Muscle of leg (tissue), 9 donors: Measurements from ENCODE around the gene TIMELESS. TPM values are rescaled to one million over a fixed set of nuclear protein-coding genes. Genes with fewer than 3 reads are reported as not detected.

ENCODE experiments used
- polyA plus RNA-seq, 8 donors: library from polyadenylated mRNA; unstranded; fragments of 120-200 nt; gene quantifications; one replicate each; pipeline versions ENCODE4 v1.2.1 to v1.2.3, GENCODE V29; 2013; ENCODE audit warnings: inconsistent platforms in 1 of 8, low replicate concordance in 1 of 8; ENCODE audit not compliant: insufficient read length in 8 of 8, insufficient read depth in 1 of 8
- total RNA-seq: library from RNA; stranded (reverse); fragments of 120-200 nt; gene quantifications from one replicate; pipeline ENCODE4 v1.2.4, GENCODE V29; 2013

TIMELESS gene
- total and polyA plus RNA-seq, 9 donors: 5.2 to 22.8 (median 16.3) TPM

Other genes starting within 250 kb of the TIMELESS start
- gene RNF41, start 227.5 kb downstream of the TIMELESS start, total RNA-seq: 47.5 TPM
- 10 to 100 TPM; 35.5 to 49.3 (median 44.1) TPM for gene RNF41, start 227.5 kb downstream of the TIMELESS start, polyA plus RNA-seq
- 24.1 TPM for gene NABP2, start 225.1 kb downstream of the TIMELESS start, total RNA-seq
- 10 to 100 TPM; 16.1 to 23.6 (median 20.3) TPM for gene NABP2, start 225.1 kb downstream of the TIMELESS start, polyA plus RNA-seq
- 0.35 TPM for gene SLC39A5, start 219.4 kb downstream of the TIMELESS start, total RNA-seq
- gene SLC39A5, start 219.4 kb downstream of the TIMELESS start, polyA plus RNA-seq: 10 to 100 TPM in 1 of 8 donors, 1 to 10 TPM in 2, under 1 TPM in 5; 0.32 to 18.5 (median 0.63) TPM
- 8.6 TPM for gene ANKRD52, start 191.0 kb downstream of the TIMELESS start, total RNA-seq
- 10 to 100 TPM; 16.4 to 22.6 (median 18.9) TPM for gene ANKRD52, start 191.0 kb downstream of the TIMELESS start, polyA plus RNA-seq
- gene COQ10A, start 182.5 kb downstream of the TIMELESS start, total RNA-seq: 18.9 TPM
- 10 to 100 TPM; 13.4 to 34.4 (median 19.0) TPM for gene COQ10A, start 182.5 kb downstream of the TIMELESS start, polyA plus RNA-seq
- gene CS, start 149.1 kb downstream of the TIMELESS start, total RNA-seq: 93.5 TPM
- gene CS, start 149.1 kb downstream of the TIMELESS start, polyA plus RNA-seq: 100 to 1,000 TPM; 174 to 252 (median 214) TPM
- 78.3 TPM for gene CNPY2, start 133.4 kb downstream of the TIMELESS start, total RNA-seq
- 10 to 100 TPM; 41.5 to 73.0 (median 61.1) TPM for gene CNPY2, start 133.4 kb downstream of the TIMELESS start, polyA plus RNA-seq
- gene PAN2, start 115.4 kb downstream of the TIMELESS start, total RNA-seq: 39.8 TPM
- gene PAN2, start 115.4 kb downstream of the TIMELESS start, polyA plus RNA-seq: 10 to 100 TPM; 27.9 to 49.6 (median 41.9) TPM
- 0.18 TPM for gene IL23A, start 110.5 kb downstream of the TIMELESS start, total RNA-seq
- gene IL23A, start 110.5 kb downstream of the TIMELESS start, polyA plus RNA-seq: under 1 TPM; 0.24 to 0.74 (median 0.44) TPM
- gene STAT2, start 89.3 kb downstream of the TIMELESS start, total RNA-seq: 63.4 TPM
- 10 to 100 TPM; 40.9 to 71.8 (median 59.6) TPM for gene STAT2, start 89.3 kb downstream of the TIMELESS start, polyA plus RNA-seq
- gene APOF, start 86.6 kb downstream of the TIMELESS start, total RNA-seq: not detected
- gene APOF, start 86.6 kb downstream of the TIMELESS start, polyA plus RNA-seq: not detected
- gene MIP, start 5.2 kb upstream of the TIMELESS start, total RNA-seq: not detected
- gene MIP, start 5.2 kb upstream of the TIMELESS start, polyA plus RNA-seq: under 1 TPM in 4 of 8 donors, not detected in 4; 0.09 to 0.36 (median 0.18) TPM
- 2.0 TPM for gene SPRYD4, start 19.2 kb upstream of the TIMELESS start, total RNA-seq
- gene SPRYD4, start 19.2 kb upstream of the TIMELESS start, polyA plus RNA-seq: 1 to 10 TPM; 1.4 to 2.7 (median 1.8) TPM
- 0.09 TPM for gene GLS2, start 38.7 kb upstream of the TIMELESS start, total RNA-seq
- gene GLS2, start 38.7 kb upstream of the TIMELESS start, polyA plus RNA-seq: under 1 TPM in 7 of 8 donors, not detected in 1; 0.32 to 0.78 (median 0.41) TPM
- gene RBMS2, start 72.4 kb upstream of the TIMELESS start, total RNA-seq: 19.6 TPM
- 10 to 100 TPM; 13.0 to 29.3 (median 19.2) TPM for gene RBMS2, start 72.4 kb upstream of the TIMELESS start, polyA plus RNA-seq
- 17.6 TPM for gene BAZ2A, start 180.9 kb upstream of the TIMELESS start, total RNA-seq
- gene BAZ2A, start 180.9 kb upstream of the TIMELESS start, polyA plus RNA-seq: 10 to 100 TPM; 26.4 to 44.8 (median 37.6) TPM
- gene ATP5F1B, start 196.6 kb upstream of the TIMELESS start, total RNA-seq: 428 TPM
- gene ATP5F1B, start 196.6 kb upstream of the TIMELESS start, polyA plus RNA-seq: 100 to 1,000 TPM; 633 to 733 (median 708) TPM
- 73.6 TPM for gene PTGES3, start 238.9 kb upstream of the TIMELESS start, total RNA-seq
- 100 to 1,000 TPM; 199 to 246 (median 205) TPM for gene PTGES3, start 238.9 kb upstream of the TIMELESS start, polyA plus RNA-seq